HG02571 (cell line): ENCODE data around the gene ZNF133.
"Not testable (repeated sequence)": the region's sequence is repeated elsewhere in the genome, so short reads cannot be mapped to it uniquely, and the experiment has no call there.

Experiments used
- ATAC-seq: cut with Tn5 transposase; IDR thresholded peaks from one replicate; pipeline ENCODE4 v1.9.1; 2021; ENCODE audit warnings: mild to moderate bottlenecking, moderate library complexity; ENCODE audit not compliant: unreplicated experiment

ZNF133 gene

GRCh38 chr20:18284805-18285533, 3.4 kb upstream of the ZNF133 start:
- ATAC-seq: no peak

GRCh38 chr20:18287546-18287914, 797 bp upstream of the ZNF133 start:
- peak; percentile 3 for ATAC-seq

- ATAC-seq: no peak
Measured at GRCh38 chr20:18288749-18289267, 481 bp downstream of the ZNF133 start.

- no peak for ATAC-seq
Measured at GRCh38 chr20:18289306-18289705, 979 bp downstream of the ZNF133 start.

GRCh38 chr20:18299364-18299763, 11.0 kb downstream of the ZNF133 start:
- no peak for ATAC-seq

GRCh38 chr20:18304618-18305017, 16.3 kb downstream of the ZNF133 start:
- ATAC-seq: no peak

- no peak for ATAC-seq
Measured at GRCh38 chr20:18307301-18307700, 19.0 kb downstream of the ZNF133 start.

GRCh38 chr20:18310051-18310450, 21.7 kb downstream of the ZNF133 start:
- no peak for ATAC-seq

GRCh38 chr20:18310592-18310991, 22.3 kb downstream of the ZNF133 start:
- no peak for ATAC-seq

GRCh38 chr20:18312723-18313122, 24.4 kb downstream of the ZNF133 start:
- no peak for ATAC-seq

- ATAC-seq: no peak
Measured at GRCh38 chr20:18313411-18313810, 25.1 kb downstream of the ZNF133 start.

- no peak for ATAC-seq
Measured at GRCh38 chr20:18314786-18315406, 26.6 kb downstream of the ZNF133 start.

GRCh38 chr20:18316166-18316565, 27.8 kb downstream of the ZNF133 start:
- no peak for ATAC-seq

- no peak for ATAC-seq
Measured at GRCh38 chr20:18321316-18321715, 33.0 kb downstream of the ZNF133 start.

GRCh38 chr20:18321976-18322950, 33.9 kb downstream of the ZNF133 start:
- no peak for ATAC-seq

GRCh38 chr20:18323705-18324104, 35.4 kb downstream of the ZNF133 start:
- no peak for ATAC-seq

GRCh38 chr20:18324596-18325089, 36.3 kb downstream of the ZNF133 start:
- ATAC-seq: no peak

- no peak for ATAC-seq
Measured at GRCh38 chr20:18326990-18327389, 38.7 kb downstream of the ZNF133 start.

GRCh38 chr20:18331694-18332093, 43.4 kb downstream of the ZNF133 start:
- ATAC-seq: no peak

- not testable (repeated sequence) for ATAC-seq
Measured at GRCh38 chr20:18349749-18350148, 61.4 kb downstream of the ZNF133 start.

- ATAC-seq: no peak
Measured at GRCh38 chr20:18359854-18360253, 71.5 kb downstream of the ZNF133 start.
